ENCODE measurements around the gene BMF.

GRCh38 chr15:40062816-40063562 lies 45.7 kb downstream of the BMF start:
- TF ChIP-seq CTCF (IDR thresholded peaks at IDR 0.05; ENCODE audit: insufficient read depth, low read length, poor library complexity, severe bottlenecking) (no peak), EZH2phosphoT487 (conservative IDR thresholded peaks at IDR 0.05; ENCODE audit: low read length) (no peak)

Measured in SU-DHL-6 (cell line).